HG02870 (cell line): Measurements from ENCODE around the gene ATRNL1.
"Not testable (repeated sequence)": the region's sequence is repeated elsewhere in the genome, so short reads cannot be mapped to it uniquely, and the experiment has no call there.

Experiments used
- ATAC-seq: cut with Tn5 transposase; IDR thresholded peaks from one replicate; pipeline ENCODE4 v1.9.1; 2021; ENCODE audit warnings: mild to moderate bottlenecking, moderate library complexity; ENCODE audit not compliant: unreplicated experiment

The ATRNL1 gene

DNA sequence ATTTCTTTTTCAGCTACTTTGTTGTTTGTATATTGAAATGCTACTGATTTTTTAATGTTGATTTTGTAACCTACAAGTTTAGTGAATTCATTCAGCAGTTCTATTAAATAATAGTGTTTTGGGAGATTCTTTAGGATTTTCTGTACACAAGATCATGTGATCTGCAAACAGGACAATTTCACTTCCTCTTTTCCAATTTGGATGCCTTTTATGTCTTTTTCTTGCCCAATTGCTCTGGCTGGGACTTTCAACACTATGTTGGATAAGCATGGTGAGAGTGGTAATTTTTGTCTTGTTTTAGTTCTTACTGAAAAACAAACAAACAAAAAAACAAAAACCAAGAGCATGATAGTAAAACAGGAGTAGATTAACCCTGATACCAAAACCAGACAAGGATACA lies 316.2 kb downstream of the ATRNL1 start:
- ATAC-seq, result no peak

DNA sequence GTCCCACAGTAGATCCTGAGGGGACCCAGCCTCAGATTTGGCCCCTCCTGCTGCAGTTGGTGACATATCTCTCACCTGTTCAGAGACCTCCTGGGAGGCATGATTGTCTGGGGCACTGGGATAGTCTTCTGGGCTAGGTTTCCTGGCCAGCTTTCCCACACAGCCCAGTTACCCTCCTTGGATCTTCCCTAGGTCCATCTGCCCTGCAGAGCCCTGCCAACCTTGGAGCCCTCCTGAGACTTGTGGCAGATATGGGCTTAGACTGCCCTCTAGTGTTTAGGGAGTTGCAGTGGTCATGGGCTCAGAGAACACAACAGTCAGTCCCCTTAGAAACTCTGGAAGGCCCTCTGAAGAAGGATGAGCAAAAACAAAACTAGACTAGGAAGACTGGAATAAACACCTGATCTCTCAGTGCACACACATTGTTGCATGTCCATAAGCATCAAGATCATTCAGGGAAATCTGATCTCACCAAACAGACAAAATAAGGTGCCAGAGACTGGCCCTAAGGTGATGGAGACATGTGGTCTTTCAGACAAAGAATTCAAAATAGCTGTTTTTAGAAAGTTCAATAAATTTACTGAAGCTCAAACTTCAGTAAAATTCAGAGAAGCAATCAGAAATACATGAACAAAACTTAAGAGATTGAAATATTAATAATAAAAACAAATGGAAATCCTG lies 324.6 kb downstream of the ATRNL1 start:
- peak; percentile 92 for ATAC-seq

DNA sequence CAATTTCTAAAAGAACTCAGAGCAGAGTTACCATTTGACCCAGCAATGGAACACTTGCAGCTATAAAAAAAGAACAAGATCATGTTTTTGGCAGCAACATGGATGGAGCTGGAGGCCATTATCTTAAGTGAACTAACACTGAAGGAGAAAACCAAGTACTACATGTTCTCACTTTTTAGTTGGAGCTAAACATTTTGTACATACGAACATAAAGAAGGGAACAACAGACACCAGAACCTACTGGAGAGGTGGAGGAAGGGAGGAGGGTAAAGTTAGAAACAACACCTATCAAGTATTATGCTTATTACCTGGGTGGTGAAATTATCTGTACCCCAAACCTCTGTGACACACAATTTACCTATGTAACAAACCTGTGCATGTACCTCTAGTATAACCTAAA lies 329.5 kb downstream of the ATRNL1 start:
- ATAC-seq, result no peak

DNA sequence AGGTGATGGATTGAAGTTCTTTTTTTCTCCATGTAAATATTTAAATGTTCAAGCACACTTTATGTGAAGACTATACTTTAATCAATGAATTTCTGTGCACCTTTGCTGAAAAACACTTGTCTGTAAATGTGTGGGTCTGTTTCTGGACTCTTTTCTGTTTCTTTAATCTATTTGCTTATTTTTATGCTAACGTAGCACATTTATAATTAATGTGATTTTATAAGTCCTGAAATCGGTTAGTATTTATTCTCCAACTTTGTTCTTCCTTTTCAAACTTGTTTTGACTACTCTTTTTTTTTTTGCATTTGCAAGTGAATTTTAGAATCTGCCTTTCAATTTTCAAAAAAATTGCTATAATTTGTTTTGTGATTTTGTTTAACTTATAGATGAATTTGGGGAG lies 334.4 kb downstream of the ATRNL1 start:
- no peak for ATAC-seq

DNA sequence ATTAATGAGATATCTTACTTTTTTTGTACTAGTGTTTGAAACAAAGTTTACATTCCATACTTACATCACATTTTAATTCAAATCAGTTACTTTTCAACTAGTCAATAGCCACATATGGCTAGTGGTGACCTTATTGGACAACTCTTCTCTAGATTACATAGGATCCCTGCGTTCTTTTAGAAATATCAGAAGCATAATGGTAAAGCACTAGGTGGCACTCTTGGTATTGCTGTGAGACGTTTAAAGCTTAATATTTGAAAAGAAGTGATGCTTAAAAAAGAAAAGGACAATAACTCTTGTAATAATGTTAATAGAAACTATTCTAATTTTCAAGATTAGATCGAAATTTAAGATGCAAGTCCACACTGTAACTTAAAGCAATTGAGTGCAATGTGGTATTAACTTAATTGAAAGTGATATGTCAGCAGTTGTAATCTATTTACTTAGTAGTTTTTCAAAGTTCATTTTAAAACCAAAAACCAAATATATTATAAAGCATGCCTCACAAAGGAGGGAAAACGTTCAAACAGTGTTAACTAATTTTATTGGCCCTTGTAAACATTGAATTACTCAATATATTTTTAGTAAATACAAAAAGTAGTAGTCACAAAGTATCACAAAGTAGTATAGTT lies 339.1 kb downstream of the ATRNL1 start:
- ATAC-seq, result no peak

DNA sequence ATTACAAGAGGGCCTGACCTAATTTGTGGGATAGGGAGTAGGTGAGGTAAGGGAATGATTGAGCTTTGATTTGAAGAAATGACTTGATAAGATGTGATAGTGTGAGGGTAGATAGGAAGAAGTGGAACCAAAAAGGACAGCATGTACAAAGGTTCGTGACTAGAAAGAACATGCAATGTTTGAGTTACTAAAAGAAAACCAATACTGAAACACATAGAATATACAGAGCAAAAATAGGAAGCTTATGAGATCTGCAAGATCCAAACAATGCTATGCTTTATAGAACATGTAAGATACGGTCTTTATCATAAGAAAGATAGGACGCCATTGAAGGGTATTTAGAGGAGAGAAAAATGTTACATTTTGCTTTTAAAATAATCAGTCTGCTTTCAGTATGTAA lies 343.8 kb downstream of the ATRNL1 start:
- no peak for ATAC-seq

DNA sequence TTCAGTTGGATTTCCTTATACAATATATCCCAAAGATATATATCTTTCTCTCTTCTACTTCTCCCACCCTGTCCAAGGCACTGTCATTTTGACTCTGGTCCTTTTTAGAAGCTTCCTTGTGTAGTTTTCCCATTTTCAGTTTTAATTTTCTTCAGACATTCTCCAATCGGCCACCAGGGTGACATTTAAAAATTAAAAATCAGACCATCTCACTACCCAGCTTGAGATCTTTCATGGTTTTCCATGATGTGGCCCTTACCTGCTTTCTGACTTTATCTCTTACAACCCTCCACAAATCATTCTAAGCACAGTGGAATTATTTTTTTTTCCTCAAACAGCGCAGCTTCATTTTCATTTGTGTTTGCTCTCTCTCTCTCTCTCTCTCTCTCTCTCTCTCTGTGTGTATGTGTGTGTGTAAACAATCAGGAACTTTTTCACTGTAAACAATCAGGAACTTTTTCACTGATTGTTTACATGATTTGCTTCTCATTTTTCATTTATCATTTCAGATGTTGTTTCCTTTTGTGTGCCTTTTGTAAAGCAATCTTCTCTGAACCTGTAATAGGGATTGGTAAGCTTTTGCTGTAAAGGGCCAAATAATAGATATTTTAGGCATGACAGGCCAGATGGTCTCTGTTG lies 348.9 kb downstream of the ATRNL1 start:
- ATAC-seq, result no peak

DNA sequence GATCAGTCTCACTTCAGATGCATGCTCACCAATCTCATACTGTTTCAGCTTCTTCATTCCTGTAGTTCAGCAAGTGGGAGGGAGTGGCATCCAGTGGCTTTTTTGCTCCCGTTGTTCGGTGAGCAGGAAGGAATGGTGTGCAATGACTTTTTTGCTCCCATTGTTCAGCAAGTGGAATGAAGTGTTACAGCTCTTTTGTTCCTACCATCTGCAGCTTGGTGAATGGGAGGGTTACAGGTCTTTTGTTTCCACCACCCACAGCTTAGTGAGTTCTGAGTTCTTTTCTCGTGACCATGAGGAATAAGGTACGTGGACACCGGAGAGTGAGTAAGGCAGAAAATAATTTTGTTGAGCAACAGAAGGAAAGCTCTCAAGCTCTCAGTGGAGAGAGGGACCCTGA lies 363.6 kb downstream of the ATRNL1 start:
- no peak for ATAC-seq

DNA sequence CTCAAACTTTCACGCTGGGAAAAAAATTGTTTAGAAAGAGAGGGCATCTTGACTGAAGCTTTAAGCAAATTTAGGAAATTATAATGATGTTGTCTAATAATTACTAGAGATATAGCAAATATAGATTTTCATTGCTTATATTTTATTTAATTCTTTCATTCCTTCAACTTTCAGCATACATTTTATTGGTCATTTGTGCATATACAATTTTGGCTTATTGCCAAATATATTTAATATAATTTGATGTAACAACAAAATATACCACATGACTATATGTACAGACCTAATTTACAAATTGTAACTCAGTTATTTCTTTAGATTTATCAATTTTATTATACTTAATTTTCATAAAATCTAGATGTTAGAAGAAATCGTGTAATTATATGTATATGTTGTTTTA lies 390.1 kb downstream of the ATRNL1 start:
- no peak for ATAC-seq

DNA sequence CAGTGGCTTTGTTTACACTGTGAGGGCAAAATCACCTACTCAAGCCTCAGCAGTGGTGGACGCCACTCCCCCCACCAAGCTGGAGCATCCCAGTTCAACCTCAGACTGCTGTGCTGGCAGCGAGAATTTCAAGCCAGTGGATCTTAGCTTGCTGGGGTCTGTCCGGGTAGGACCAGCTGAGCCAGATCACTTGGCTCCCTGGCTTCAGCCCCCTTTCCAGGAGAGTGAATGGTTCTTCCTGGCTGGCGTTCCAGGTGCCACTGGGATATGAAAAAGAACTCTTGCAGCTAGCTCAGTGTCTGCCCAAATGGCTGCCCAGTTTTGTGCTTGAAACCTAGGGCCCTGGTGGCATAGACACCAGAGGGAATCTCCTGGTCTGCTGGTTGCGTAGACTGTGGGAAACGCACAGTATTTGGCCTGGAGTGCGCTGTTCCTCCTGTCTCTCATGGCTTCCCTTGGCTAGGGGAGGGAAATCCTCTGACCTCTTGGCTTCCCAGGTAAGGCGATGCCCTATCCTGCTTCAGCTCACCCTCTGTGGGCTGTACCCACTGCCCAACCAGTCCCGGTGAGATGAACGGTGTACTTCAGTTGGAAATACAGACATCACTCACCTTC lies 398.5 kb downstream of the ATRNL1 start:
- no peak for ATAC-seq

DNA sequence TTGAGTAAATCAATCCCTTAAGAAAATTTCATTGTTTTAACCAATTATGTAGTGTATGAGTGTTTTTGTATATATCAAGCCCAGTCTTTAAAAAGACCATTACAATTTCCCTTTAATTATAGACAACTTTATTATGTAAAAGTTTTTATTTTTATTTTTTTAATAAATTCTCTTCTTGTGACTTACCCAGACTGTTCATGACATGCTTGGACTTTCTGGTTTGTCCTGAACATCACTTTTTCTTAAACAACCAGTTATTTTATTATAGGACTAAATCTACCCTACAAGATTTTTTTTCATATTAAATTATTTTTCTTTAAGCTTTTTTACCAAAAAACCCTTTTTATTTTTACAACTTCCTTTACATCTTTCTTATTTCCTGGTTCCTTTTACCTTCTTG lies 410.4 kb downstream of the ATRNL1 start:
- no peak for ATAC-seq

DNA sequence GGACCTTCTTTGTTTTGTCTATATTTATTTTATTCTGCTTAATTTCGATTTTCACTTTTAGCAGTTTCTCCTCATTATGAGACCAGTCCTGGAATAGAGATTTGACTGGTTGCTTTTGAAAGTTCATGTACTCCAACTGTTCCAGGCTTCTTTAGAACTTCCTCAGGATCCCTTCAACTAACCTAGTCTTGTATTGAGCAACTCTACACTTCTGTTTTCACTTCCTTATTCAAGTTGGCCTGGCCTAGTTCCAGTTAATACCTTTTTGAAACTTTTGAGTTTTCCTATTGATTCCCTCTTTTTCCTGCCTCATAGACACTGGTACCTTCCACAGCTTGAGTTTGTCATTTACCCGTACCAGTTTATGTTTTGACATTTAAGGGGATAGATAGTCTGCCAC lies 421.7 kb downstream of the ATRNL1 start:
- no peak for ATAC-seq

DNA sequence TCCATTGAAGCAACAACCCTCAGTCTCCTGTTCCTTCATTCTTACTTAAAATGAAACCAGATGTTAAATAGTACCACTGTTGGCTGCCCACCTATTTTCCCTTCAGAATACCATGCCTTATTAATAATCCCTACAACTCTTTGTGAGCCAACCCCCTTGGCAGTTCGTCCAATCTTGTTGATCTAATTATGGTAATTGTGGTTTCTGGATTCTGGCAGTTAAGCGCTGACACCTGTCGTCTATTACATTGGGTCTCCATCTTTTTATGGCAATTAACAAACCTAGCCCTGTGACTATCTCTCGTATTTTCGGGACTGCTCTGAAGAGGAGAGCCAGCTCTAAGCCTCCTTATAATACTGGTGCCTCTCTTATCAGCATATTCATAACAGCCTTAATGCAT lies 432.0 kb downstream of the ATRNL1 start:
- no peak for ATAC-seq

DNA sequence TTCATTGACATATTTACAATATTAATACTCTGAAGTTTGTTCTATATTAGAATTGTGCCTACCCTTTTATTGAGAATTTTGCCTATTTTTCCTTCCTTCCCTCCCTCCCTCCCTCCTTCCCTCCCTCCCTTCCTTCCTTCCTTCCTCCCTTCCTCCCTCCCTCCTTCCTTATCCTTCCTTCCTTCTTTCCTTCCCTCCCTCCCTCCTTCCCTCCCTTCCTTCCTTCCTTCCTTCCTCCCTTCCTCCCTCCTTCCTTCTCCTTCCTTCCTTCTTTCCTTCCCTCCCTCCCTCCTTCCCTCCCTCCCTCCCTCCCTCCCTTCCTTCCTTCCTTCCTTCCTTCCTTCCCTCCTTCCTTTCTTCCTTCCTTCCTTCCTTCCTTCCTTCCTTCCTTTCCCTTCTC lies 434.5 kb downstream of the ATRNL1 start:
- not testable (repeated sequence) for ATAC-seq

DNA sequence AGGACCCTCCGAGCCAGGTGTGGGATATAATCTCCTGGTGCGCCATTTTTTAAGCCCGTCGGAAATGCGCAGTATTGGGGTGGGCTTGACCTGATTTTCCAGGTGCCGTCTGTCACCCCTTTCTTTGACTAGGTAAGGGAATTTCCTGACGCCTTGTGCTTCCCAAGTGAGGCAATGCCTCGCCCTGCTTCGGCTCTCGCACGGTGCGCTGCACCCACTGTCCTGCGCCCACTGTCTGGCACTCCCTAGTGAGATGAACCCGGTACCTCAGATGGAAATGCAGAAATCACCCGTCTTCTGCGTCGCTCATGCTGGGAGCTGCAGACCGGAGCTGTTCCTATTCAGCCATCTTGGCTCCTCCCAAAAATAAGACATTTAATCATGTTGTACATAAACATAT lies 443.2 kb downstream of the ATRNL1 start:
- ATAC-seq, result not testable (repeated sequence)

DNA sequence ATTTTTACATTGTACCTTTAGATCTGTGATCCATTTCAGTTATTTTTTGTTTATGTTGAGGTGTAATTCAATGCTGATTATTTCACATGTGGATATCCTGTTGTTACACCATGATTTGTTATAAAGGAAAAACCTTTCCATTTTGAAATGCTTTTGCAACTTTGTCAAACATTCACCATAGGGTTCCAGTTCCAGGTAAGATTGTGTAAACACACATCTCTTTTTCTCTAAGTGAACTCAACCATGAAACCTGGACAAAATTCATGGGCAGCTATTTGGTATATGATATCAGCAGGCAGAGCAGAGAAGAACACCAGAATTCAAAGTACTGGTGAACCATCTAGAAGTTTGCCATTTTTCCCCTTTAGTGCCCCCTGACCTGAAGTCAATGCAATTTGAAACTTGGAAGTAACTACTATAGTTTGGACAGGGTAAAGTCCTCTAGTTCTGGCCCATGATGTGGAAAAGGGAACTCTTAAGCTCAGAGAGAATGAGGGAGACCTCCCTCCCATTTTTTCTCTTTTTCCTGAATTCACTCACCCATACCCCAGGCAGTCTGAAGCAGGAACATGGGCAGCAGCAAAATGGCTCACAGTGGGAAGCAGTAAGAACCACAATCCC lies 446.1 kb downstream of the ATRNL1 start:
- ATAC-seq, result no peak

DNA sequence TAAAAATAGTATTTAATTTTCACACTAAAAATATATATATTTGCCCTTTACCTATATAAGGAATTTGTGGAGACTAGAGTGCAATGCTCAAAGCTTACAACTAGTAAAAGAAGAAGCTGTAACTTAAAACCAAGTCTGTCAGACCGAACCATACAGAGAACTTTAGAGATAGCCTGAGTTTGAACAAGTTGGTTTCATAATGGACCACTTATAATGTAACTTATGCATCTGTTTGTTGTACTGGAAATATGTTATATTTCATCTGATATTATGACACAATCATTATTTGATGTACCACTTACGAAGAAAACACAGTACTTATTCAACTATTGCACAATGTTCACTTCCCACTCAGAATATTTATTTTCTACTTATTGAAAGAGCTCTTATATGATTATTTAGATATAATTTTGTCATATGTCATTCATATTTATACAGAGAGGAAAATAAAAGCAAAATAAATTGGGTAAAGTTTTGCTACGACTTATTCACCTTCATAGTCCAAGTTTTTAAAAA lies 462.8 kb downstream of the ATRNL1 start:
- no peak for ATAC-seq

DNA sequence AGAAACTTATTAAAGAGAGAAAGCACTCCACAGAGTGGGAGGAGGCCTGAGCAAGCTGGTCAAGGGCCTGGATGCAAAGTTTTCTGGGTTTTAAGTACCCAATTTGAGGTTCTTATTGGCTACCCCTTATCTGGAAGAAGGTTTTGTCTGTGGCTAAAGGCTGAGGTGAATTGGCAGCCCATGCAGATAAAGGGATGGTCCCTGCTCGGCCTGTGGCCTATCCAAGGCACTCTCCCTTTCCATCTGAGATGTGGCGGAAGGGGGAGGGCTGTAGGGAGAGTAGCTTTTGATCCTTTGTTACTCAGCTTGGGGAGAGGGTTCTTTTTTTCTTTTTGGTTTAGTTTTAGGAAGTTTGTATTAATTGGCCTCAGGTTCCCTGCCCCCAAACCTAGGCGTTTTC lies 465.1 kb downstream of the ATRNL1 start:
- no peak for ATAC-seq

DNA sequence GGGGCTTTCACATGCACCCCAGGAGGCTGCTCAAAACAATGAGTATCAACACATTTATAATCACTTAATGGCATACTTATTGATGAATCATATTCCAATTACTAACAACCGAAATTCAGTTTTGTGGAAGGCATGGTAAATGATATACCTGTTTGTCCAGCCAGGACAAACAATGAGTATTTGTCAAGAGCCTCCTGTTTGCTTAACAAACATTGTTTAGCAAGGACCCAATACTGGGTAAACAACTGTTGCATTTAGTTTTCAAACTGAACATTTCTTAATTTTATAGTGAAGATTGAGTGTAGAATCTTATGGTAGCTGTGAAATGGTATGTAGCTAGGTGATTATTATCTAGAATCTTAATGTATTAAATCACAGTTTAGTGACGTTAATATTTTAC lies 473.7 kb downstream of the ATRNL1 start:
- ATAC-seq, result no peak

DNA sequence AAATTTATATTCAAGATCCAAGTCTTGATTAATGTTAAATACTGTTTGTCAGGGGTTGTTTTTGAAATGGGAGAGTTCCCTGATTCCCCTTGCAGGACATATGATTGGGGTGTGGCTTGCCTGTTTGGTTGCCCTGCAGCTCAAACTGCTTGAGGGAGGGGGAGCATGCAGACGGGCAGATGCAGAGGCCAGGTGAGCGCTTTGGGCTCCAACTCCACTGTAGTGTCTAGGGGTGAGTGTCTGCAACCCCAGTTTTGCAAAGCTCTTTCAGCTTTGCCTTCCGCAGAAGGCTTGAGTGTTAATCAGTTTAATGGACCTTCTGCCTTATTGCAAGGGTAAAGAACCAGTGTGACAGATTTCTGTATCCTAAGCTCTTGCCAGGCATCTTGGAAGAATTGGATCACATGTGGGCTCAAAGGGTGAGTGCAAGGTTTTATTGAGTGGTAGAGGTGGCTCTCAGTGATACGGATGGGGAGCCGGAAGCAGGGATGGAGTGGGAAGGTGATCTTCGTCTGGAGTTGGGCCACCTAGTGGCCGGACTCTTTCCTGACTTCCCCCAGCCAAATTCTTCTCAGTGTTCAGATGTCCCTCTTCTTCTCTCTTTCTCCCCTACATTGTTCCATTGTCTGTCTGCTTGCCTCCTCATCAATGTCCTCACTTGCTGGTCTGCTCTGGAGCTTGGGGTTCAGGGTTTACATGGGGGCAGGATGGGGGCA lies 479.7 kb downstream of the ATRNL1 start:
- no peak for ATAC-seq

DNA sequence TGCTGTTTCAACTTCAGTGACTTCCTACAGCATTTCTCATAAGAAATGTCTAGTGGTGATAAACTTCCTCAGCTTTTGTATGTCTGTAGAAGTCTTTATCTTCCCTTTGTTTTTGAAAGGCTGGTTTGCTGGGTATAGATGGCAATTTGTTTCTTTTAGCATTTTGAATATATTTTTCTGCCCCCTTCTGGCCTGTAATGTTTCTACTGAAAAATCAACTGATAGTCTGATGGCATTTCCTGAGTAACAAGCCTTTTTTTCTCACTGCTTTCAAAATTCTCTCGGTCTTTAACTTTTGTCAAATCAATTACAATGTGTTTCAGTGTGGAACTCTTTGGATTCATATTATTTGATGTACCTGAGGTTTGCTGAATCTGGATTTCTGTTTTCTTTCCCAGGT lies 487.1 kb downstream of the ATRNL1 start:
- ATAC-seq, result no peak
